GM21717 (cell line): ENCODE data around the gene TCEAL2.
"Not testable (repeated sequence)": the region's sequence is repeated elsewhere in the genome, so short reads cannot be mapped to it uniquely, and the experiment has no call there.

Experiments
- ATAC-seq: cut with Tn5 transposase; IDR thresholded peaks from one replicate; pipeline ENCODE4 v1.9.1; 2021; ENCODE audit warnings: mild to moderate bottlenecking, moderate library complexity; ENCODE audit not compliant: unreplicated experiment

The TCEAL2 gene

DNA sequence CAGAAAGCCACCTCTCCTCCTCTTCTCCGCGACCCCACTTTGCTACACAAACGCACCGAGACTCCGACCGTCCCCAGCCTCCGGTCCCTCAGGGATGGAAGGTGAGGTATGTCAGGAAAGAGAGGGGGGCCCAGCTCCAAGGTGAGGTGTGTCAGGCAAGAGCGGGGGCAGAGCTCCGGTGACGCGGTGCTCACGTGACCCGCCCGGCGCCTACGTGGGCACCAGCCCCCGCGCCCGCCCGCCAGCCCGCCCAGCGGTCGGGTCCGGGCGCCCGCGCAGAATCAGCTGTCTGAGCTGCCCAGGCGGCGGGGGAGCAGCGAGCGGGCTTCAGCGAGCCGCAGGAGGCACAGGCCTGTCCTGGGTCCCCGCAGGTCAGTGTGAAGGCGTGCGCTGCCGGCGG lies at the start of gene TCEAL2:
Gene TCEAL2 (plus strand): TSS at position 244 of the 400 bp plus-strand sequence. CDS start 1,152 bp downstream, outside the sequence.
- ATAC-seq: not testable (repeated sequence)

DNA sequence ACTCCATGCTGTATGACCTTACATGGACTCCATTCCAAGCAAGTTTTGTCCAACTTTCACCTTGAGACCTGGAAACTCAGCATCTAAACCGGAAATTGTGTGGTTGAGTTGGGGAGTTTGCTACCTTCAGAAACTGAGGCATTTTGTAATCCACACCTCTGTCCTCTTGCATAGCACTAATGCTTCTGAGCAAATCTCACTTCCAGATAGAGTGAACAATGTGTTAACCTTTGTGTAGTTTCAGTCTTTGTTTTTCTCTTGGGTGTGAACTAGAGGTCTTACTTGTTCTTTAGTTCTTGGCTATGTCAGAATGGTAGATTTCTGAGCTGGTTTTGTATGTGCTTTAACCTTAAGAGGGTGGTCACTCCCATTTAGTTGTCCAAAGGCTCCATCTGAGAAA lies 48.1 kb upstream of the TCEAL2 start:
- no peak for ATAC-seq

DNA sequence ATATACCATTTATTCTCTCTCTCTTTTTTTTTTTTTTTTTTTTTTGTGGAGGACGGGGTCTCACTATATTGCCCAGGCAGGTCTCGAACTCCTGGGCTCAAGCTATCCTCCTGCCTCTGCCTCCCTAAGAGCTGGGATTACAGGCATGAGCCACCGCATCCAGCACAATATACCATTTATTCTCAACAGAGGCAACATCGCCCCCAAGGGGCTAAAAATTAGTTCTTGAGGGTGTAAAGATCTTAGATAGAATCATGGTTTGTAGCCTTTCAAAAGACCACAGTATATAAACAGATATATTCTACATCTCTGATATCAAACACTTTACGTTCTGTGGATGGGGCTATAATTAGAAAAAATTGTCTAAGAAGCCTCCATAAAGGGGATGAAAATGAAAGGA lies 39.8 kb upstream of the TCEAL2 start:
- ATAC-seq: no peak

DNA sequence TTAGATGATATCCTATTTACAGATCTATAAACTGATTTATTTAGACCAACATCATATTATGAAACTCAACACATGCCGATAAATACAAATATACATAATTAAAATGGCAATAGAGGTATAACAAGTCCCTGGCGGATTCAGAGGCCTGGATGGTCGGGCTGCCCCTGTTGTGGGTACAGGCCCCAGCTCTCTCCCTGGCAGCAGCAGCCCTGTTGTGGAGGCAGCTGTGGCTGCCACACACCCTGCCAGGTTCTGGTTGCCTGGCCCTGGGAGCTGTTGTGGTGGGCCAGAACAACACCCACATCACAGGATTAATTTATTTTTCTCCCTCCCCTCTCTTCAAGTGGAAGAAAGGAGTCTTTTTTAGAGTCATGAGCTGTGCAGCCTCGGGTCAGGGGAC lies 12.1 kb upstream of the TCEAL2 start:
- ATAC-seq: no peak

DNA sequence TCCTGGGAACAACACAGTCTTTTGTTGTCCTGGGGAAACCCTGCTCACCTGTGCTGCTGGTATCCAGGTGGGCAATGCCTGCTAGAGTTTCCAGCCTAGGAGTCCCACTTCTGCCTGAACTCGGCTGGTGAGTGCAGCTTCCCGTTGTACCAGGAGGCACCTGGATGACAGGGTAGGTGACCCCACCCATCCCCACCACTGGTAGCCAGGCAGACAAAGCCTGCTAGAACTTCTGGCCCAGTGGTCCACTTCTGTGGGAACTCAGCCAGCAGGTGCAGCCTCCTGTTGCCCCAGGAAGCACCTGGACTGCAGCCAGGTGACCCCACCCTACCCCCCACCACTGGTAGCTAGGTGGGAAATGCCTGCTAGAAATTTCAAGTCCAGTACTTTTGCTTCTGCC lies 9.7 kb upstream of the TCEAL2 start:
- ATAC-seq: no peak

DNA sequence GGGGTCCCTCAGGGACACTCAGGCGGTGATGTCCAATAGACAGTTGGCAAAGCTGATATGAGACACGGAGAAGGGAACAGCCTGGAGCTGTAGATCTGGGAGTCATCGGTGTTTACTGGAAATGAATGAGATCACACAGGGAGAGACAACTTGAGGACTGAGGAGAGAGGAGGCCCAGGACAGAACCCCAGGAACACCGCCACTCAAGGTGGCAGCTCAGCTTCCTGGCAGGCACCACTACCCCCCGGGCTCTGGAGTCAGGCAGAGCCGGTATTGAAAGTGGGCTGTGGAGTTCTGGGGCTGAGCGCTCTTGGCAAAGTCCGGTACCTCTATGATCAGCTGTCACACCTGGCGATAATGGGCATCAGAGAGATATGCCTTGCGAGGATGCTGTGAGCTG lies 465 bp upstream of the TCEAL2 start:
- not testable (repeated sequence) for ATAC-seq

DNA sequence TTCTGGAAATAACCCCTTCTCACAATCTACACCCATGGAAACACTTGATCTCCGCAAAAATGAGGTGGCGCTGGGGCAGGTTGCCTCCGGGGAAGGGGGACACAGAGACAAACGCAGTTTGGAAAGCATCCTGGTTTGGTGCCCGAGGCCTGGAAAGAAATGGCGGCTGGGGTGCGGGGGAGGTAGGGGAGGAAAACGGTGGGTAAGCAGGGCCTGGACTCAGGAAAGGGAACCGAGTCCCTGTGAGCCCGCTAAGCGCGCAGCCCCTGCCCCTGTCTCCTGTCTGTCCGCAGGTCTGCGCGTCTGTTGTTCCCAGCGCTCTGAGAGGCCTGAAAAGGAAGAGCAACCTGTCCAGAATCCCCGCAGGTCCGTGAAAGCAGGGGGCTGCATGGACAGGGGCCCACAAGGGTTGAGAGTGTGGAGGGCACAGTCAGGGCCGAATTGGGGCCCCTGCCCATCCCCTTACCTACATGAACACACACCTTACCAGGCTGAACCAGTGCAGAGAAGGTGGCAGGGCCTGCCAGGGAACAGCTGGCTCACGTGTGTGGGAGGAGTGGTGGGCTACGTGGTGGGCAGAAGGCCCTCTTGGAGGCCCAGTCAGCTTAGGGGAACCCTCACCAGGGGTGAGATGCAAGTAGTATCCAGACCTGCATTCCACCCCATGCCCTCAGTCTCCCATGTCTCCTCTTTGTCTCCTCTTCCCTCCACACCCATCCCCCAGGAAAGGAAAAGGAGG lies 770 bp downstream of the TCEAL2 start:
- not testable (repeated sequence) for ATAC-seq

DNA sequence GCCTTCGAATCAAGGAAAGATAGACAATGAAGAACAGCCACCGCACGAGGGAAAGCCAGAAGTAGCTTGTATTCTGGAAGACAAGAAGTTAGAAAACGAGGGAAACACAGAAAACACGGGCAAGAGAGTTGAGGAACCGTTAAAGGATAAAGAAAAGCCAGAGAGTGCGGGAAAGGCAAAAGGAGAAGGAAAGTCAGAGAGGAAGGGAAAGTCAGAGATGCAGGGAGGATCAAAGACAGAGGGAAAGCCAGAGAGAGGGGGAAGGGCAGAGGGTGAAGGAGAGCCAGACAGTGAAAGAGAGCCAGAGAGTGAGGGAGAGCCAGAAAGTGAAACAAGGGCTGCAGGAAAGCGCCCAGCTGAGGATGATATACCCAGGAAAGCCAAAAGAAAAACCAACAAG lies 1.4 kb downstream of the TCEAL2 start:
- no peak for ATAC-seq

DNA sequence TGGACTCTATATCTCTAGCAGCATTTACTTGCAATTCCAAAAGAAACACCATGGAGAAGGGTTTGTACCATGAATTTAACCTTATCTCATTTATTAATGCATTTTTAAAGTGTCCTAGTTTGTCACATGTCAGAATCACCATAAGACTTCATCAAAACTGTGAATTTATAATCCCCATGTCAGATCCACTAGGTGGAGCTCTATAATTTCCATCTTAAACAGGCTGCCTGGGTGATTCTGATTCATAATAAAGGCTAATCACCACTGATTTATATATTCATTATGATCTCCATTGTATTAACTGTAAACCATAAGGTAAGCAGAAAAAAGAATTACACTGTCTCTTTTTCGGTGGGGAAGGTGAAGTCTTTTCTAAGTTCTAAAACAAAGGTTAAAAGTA lies 4.0 kb downstream of the TCEAL2 start:
- ATAC-seq: no peak

DNA sequence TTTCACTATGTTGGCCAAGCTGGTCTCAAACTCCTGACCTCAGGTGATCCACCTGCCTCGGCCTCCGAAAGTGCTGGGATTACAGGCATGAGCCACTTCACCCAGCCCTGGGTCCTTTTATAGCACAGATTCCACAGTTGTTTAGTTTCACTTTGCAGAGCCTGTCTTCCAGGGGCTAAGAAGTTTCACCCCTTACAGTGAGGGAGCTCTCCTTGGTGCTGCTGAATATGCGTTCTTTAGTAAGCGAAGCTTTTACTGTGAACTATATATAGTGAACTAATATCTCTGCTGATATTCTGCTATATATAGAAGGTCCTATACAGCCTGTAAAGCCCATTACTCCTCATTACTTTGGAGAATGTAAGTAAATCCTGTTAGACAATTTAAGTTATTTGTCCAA lies 12.6 kb downstream of the TCEAL2 start:
- no peak for ATAC-seq

DNA sequence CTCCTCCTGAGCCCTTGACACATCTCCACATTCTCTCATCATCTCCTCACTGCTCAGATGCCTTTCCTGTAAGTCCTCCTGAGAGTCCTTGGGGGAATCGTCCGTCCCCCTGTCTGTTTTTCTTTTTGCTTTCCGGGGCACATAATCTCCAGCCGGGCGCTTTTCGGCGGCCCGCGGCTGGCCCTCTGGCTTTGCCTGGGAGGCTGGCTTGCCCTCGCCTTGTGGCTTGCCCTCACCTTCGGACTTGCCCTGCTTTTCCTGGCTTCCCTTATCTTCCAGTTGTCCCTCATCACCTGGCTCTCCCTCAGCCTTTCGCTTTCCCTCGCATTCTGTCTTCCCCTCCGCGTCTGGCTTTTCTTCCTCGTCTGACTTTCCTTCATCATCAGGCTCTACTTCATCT lies 15.4 kb downstream of the TCEAL2 start:
- not testable (repeated sequence) for ATAC-seq

DNA sequence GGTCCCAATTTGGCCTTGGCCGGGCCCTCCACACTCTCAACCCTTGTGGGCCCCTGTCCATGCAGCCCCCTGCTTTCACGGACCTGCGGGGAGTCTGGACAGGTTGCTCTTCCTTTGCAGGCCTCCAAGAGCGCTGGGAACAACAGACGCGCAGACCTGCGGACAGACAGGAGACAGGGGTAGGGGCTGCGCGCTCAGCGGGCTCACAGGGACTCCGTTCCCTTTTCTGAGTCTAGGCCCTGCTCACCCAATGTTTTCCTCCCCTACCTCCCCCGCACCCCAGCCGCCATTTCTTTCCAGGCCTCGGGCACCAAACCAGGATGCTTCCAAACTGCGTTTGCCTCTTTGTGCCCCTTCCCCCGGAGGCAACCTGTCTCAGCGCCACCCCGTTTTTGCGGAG lies 16.2 kb downstream of the TCEAL2 start:
- ATAC-seq: not testable (repeated sequence)

DNA sequence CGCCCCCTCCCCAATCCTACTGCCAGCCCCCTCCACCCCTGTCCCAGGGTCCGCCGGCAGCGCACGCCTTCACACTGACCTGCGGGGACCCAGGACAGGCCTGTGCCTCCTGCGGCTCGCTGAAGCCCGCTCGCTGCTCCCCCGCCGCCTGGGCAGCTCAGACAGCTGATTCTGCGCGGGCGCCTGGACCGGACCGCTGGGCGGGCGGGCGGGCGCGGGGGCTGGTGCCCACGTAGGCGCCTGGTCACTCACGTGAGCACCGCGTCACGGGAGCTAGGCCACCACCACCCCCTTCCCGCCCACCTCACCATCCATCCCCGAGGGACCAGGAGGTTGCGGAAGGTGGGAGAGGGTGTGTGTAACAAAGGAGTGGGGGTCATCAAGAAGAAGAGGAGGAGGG lies 16.8 kb downstream of the TCEAL2 start, which contains the start of gene TCEAL6:
Gene TCEAL6 (minus strand): TSS at position 208 of the 400 bp plus-strand sequence.
- not testable (repeated sequence) for ATAC-seq

DNA sequence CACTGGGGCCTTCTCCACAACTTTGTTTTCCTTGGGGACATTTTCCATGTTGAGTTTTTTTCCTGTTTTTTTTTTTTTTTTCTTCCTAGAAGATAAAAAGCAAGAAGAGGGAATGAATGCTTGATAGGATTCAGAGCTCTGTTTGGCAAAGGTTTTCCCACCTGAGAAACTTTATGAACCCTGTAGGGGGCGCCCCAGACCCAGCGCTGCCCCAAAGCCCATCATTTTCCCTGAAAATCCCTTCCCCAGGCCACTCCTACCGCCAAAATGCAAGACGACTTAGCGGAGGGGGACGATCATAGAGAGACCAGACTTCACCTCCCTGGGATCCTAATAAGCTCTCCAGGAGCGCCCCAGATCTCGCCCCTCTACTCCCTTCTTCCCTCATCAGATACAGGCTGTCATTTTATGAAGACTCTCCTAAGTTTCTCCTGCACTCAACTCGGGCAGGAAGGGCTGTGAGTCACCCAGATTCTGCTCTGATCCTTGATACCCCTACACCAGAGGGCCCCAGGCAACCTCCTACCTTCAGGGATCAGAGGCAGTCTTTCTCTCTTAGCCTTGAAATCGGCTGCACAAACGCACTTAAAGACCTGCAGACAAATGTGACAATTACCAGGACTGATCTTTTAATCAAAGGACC lies 28.9 kb downstream of the TCEAL2 start:
- ATAC-seq: no peak

DNA sequence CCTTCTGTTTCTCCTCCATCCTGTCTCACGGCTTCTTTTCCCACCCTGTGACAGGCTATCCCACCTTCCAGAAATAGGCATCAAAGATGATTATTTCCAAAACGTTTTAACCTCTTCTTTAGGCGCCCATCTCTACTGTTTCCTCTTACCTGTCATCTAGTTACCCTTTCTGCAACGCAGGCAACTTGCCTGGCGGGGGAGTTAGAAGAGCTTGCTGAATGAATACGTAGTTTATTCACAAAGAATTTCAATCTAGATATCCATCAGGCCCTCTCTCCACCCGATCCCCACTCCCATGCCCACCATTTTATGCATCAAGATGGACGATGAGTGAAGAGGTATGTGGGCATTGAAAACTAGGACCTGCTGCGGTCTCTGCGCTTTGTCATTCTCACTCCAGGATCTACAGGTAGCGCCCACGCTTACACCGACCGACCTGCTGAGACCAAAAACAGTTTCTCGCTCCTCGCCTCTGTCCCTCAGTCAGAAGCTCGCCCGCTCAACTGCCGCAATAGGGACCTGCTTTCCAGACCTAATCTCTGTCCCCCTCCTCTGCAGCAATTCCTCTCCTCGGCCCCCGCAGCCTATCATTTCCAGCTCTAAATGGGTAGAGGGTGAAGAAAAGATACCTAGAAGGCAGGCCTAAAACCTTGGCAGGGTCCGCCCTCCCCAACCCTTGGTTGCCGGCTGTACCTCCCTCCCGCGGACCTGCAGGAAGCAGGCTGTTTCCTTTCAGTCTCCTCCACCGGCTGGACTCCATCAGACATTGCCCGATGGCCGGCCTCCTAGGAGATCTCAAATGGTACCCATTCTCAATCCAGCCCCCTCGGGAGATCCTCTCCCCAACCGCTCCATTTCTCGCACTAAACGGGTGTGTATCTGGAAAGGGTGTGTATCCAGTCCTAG lies 29.7 kb downstream of the TCEAL2 start:
- no peak for ATAC-seq

DNA sequence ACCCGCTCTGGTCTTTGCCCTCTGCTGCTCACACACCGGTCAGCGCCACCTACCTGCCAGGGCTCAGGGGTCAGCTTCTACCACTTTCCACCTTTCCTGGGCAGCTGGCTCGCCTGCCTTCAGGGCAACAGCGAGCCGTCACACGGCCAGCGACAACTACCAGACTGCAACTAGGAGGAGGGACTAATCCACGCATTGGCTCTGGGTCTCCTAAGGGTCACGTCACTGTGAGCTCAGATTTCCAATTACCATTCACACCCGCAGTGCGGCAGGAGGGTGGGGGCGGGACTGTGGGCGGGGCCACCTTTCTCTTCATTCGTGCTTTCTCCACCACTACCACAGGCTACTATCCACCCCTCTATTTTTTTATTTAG lies 30.3 kb downstream of the TCEAL2 start, which contains the start of gene BEX5:
Gene BEX5 (minus strand): TSS at position 172 of the 374 bp plus-strand sequence. CDS start 1,712 bp downstream, outside the sequence.
- no peak for ATAC-seq
